ENCODE results near the gene FAF2. TPM values are rescaled to one million over a fixed set of nuclear protein-coding genes. Genes with fewer than 3 reads are reported as not detected.
A peak's percentile ranks its signal among the peaks of the same experiment; 100 is the strongest.
"Not testable (repeated sequence)": the region's sequence is repeated elsewhere in the genome, so short reads cannot be mapped to it uniquely, and the experiment has no call there.

FAF2 gene
- polyA plus RNA-seq, 1 experiment, result 68.7 TPM

DNA sequence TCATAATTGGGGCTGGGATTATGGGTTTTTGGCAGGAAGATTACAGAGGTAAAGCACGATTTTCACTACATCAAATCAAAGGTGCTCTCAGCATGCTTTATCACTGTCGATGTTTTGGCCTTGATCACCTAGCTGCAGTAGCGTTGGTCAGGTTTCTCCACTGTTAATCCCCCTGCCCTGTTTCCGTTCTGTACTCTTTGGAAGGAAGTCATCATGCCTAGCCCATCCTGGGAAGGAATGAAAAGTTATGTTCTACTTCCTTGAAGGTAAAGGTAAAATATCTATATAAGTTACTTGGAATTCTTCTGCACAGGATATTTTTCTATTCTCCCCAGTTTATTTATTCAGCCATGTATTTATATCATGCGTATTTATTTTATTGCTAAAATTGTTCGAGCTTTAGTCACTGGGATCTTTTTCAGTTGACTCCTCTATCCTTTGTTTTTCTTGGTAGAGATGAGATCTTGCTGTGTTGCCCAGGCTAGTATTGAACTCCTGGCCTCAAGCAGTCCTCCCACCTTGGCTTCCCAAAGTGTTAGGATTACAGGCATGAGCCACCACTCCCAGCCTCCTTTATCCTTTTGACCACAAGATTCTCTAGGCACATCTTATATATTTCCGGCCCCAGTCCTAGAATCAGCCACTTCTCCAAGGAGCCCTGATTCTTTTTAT is 25.3 kb downstream of the FAF2 start:
- CTCF ChIA-PET, result interaction anchor here (3.4 kb wide), 1 partner anchor 25 kb away, joined by 13 read pairs; the partner anchor contains the start of gene FAF2
- POLR2A ChIA-PET, result no interaction called here
- peak overlapping the region; percentile 40 for H3K27ac ChIP-seq (ENCODE audit: low read depth, low read length)

DNA sequence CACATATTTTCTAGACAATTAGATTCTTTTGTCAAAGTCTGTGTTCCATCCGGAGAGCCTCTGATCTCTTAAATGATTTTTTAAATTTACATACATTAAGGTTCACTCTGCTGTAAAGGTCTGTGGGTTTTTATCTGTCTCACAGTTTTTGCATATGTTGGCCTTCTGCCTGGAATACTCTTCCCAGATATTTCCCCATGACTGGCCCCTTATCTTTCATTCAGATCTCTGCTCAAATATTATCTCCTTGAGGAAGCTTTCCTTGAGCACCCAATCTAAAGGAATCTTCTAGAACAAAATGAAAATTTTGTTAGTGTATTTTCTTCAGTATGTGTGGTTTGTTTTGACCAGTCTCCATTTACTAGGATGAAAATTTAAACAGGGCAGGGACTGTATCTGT is 26.3 kb downstream of the FAF2 start:
- no peak overlapping the region for H3K4me3 ChIP-seq (ENCODE audit: low read depth, low read length)
- no peak for DNase-seq (ENCODE audit: low read depth, low spot score)
- CTCF ChIA-PET, result interaction anchor here (0.5 to 3.4 kb wide), 3 partner anchors 11 to 58 kb away, joined by 4 to 13 read pairs (median 5); partner anchors contain the start of gene FAF2
- H3K9me3 ChIP-seq (ENCODE audit: control insufficient read depth, insufficient read depth, low read length), result no peaks in the 10 kb centered on the region
- H3K27ac ChIP-seq (ENCODE audit: low read depth, low read length), result no peak overlapping the region
- no peak for TF ChIP-seq CTCF (IDR thresholded peaks at IDR 0.05; ENCODE audit: low read depth, low read length)
- H3K27me3 ChIP-seq (ENCODE audit: control insufficient read depth, insufficient read depth, low read length), result no peaks in the 10 kb centered on the region
- POLR2A ChIA-PET, result interaction anchor here (1.6 kb wide), 1 partner anchor 16 kb away, joined by 7 read pairs; no protein-coding TSS in a partner anchor

More for the DNA sequence above, 25.3 kb downstream of the FAF2 start:
- no peaks in the 10 kb centered on the region for H3K27me3 ChIP-seq (ENCODE audit: control insufficient read depth, insufficient read depth, low read length)
- TF ChIP-seq CTCF (IDR thresholded peaks at IDR 0.05; ENCODE audit: low read depth, low read length), result no peak
- H3K4me3 ChIP-seq (ENCODE audit: low read depth, low read length), result no peak overlapping the region
- peak; percentile 4 for DNase-seq (ENCODE audit: low read depth, low spot score)
- H3K9me3 ChIP-seq (ENCODE audit: control insufficient read depth, insufficient read depth, low read length), result no peaks in the 10 kb centered on the region

- ChIA-PET POLR2A (no interaction called here), CTCF (interaction anchor here (3.5 kb wide), 1 partner anchor 34 kb away, joined by 18 read pairs; the partner anchor contains the start of gene FAF2)
- TF ChIP-seq CTCF (IDR thresholded peaks at IDR 0.05; ENCODE audit: low read depth, low read length), result no peak
- Histone ChIP-seq H3K4me3 (ENCODE audit: low read depth, low read length) (no peak overlapping the region), H3K27ac (ENCODE audit: low read depth, low read length) (no peak overlapping the region), H3K27me3 (ENCODE audit: control insufficient read depth, insufficient read depth, low read length) (no peaks in the 10 kb centered on the region), H3K9me3 (ENCODE audit: control insufficient read depth, insufficient read depth, low read length) (no peaks in the 10 kb centered on the region)
- DNase-seq (ENCODE audit: low read depth, low spot score), result no peak
Observed at GRCh38 chr5:176481711-176482110, 33.5 kb downstream of the FAF2 start.

DNA sequence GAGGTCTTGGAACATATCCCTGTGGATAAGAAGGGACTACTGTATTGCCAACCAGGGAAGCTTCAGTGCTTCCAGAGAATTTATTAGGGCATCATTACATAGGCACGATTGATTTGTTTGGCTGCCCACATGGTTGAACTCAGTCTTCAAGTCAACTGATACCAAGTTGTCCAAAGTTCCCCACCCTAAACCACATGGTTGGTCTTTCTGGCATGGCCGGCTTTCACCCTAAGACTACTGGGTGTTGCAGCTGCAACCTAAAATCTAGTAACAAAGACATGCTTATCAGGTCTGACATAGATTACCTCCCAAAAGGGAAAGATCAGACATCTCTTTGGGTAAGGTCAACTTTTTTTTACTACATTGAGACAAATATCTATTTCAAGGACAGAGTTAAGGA is 37.0 kb downstream of the FAF2 start:
- TF ChIP-seq CTCF (IDR thresholded peaks at IDR 0.05; ENCODE audit: low read depth, low read length), result no peak
- Histone ChIP-seq H3K4me3 (ENCODE audit: low read depth, low read length) (no peak overlapping the region), H3K27ac (ENCODE audit: low read depth, low read length) (no peak overlapping the region), H3K27me3 (ENCODE audit: control insufficient read depth, insufficient read depth, low read length) (no peaks in the 10 kb centered on the region), H3K9me3 (ENCODE audit: control insufficient read depth, insufficient read depth, low read length) (no peaks in the 10 kb centered on the region)
- ChIA-PET POLR2A (interaction anchor here (1.0 kb wide), 1 partner anchor 37 kb away, joined by 4 read pairs; the partner anchor contains the start of gene FAF2), CTCF (interaction anchor here (3.5 kb wide), 1 partner anchor 37 kb away, joined by 18 read pairs; the partner anchor contains the start of gene FAF2)
- DNase-seq (ENCODE audit: low read depth, low spot score), result no peak

GRCh38 chr5:176486189-176486757 is 38.1 kb downstream of the FAF2 start:
- no peak for TF ChIP-seq CTCF (IDR thresholded peaks at IDR 0.05; ENCODE audit: low read depth, low read length)
- ChIA-PET POLR2A (no interaction called here), CTCF (interaction anchor here (2.0 kb wide), 1 partner anchor 38 kb away, joined by 11 read pairs; the partner anchor contains the start of gene FAF2)
- Histone ChIP-seq H3K27me3 (ENCODE audit: control insufficient read depth, insufficient read depth, low read length) (no peaks in the 10 kb centered on the region), H3K4me3 (ENCODE audit: low read depth, low read length) (no peak overlapping the region), H3K9me3 (ENCODE audit: control insufficient read depth, insufficient read depth, low read length) (no peaks in the 10 kb centered on the region), H3K27ac (ENCODE audit: low read depth, low read length) (no peak overlapping the region)
- no peak for DNase-seq (ENCODE audit: low read depth, low spot score)

DNA sequence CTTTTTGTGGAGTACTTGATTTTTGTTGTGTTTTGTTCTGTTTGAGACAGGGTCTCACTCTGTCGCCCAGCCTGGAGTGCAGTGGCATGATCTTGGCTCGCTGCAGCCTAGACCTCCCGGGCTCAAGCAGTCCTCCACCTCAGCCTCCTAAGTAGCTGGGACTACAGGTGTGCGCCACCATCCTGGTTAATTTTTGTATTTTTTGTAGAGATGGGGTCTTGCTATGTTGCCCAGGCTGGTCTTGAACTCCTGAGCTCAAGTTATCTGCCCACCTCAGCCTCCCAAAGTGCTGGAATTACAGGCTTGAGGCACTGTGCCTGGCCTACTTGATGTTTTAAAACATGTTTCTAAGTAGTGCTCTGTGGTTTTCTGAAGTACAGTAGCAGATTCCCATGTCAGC is 39.0 kb downstream of the FAF2 start:
- H3K27ac ChIP-seq (ENCODE audit: low read depth, low read length); H3K4me3 ChIP-seq (ENCODE audit: low read depth, low read length); H3K9me3 ChIP-seq (ENCODE audit: control insufficient read depth, insufficient read depth, low read length); DNase-seq (ENCODE audit: low read depth, low spot score); POLR2A ChIA-PET; H3K27me3 ChIP-seq (ENCODE audit: control insufficient read depth, insufficient read depth, low read length): not testable (repeated sequence)
- CTCF ChIA-PET, result interaction anchor here (2.0 kb wide), 1 partner anchor 39 kb away, joined by 11 read pairs; the partner anchor contains the start of gene FAF2

Measured in AG04450 (cell line).